ENCODE data around the gene PNN.

GRCh38 chr14:39176263-39177167 is 1.5 kb downstream of the PNN start:
- TF ChIP-seq MAFK (IDR thresholded peaks at IDR 0.05; ENCODE audit: low read depth, low read length) (no peak), SP1 (IDR thresholded peaks at IDR 0.05; ENCODE audit: low read depth, low read length) (no peak), CEBPB (IDR thresholded peaks at IDR 0.05; ENCODE audit: low read depth, low read length) (no peak), SP2 (IDR thresholded peaks at IDR 0.05; ENCODE audit: low read length) (no peak), CTCF (IDR thresholded peaks at IDR 0.05; ENCODE audit: control extremely low read depth in 1 of 3, insufficient read depth in 1 of 3, low read depth in 1 of 3, low read length in 3 of 3) (no peak), RXRA (IDR thresholded peaks at IDR 0.05; ENCODE audit: insufficient read depth, low read depth, low read length) (no peak), ATF3 (IDR thresholded peaks at IDR 0.05; ENCODE audit: insufficient read depth, low read depth, low read length) (no peak), PHF8 (conservative IDR thresholded peaks at IDR 0.05; ENCODE audit: low read depth, low read length) (no peak), SIN3A (conservative IDR thresholded peaks at IDR 0.05 in 1 of 2, IDR thresholded peaks at IDR 0.05 in 1 of 2; ENCODE audit: low read depth in 1 of 2, low read length in 2 of 2) (no peak), TAF1 (IDR thresholded peaks at IDR 0.05; ENCODE audit: low read depth, low read length) (no peak), BRCA1 (IDR thresholded peaks at IDR 0.05; ENCODE audit: low read depth, low read length) (no peak), TCF12 (IDR thresholded peaks at IDR 0.05; ENCODE audit: low read depth, low read length) (no peak)
